ENCODE results near the gene ZMIZ2. TPM values are rescaled to one million over a fixed set of nuclear protein-coding genes. Genes with fewer than 3 reads are reported as not detected.
A peak's percentile ranks its signal among the peaks of the same experiment; 100 is the strongest.

Gene ZMIZ2
- total and polyA plus RNA-seq, 9 of the 15 experiments (the other 6 are each of a cell fraction or from before 2014, with no cell fraction given) = 0.13 to 40.3 (median 4.9) TPM

- TF ChIP-seq, protein P1, sequence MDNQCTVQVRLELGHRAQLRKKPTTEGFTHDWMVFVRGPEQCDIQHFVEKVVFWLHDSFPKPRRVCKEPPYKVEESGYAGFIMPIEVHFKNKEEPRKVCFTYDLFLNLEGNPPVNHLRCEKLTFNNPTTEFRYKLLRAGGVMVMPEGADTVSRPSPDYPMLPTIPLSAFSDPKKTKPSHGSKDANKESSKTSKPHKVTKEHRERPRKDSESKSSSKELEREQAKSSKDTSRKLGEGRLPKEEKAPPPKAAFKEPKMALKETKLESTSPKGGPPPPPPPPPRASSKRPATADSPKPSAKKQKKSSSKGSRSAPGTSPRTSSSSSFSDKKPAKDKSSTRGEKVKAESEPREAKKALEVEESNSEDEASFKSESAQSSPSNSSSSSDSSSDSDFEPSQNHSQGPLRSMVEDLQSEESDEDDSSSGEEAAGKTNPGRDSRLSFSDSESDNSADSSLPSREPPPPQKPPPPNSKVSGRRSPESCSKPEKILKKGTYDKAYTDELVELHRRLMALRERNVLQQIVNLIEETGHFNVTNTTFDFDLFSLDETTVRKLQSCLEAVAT (IDR thresholded peaks at IDR 0.05) = no peak
- TF ChIP-seq HNRNPLL (IDR thresholded peaks at IDR 0.05; ENCODE audit: low read depth, low read length, poor library complexity, severe bottlenecking) (no peak), POLR2G (IDR thresholded peaks at IDR 0.05; ENCODE audit: low read depth, low read length) (0 out of 2 replicates have a peak, but pooled peaks have one; percentile 9), ATF2 (CRISPR knock-in tag; IDR thresholded peaks at IDR 0.05) (no peak), TOE1 (IDR thresholded peaks at IDR 0.05; ENCODE audit: borderline replicate concordance) (no peak), TOE1 (CRISPR knock-in tag; IDR thresholded peaks at IDR 0.05; ENCODE audit: borderline replicate concordance, low read depth) (no peak), CHCHD3 (CRISPR knock-in tag; IDR thresholded peaks at IDR 0.05) (no peak), SNIP1 (IDR thresholded peaks at IDR 0.05; ENCODE audit: low read depth) (peak; percentile 21; the same call in 1 of the 2 replicates), DMBX1 (CRISPR knock-in tag; IDR thresholded peaks at IDR 0.05; ENCODE audit: borderline replicate concordance) (no peak), NRF1 (conservative IDR thresholded peaks at IDR 0.05 in 1 of 2, IDR thresholded peaks at IDR 0.05 in 1 of 2) (peak in 1 of 2 experiments; percentile 15; a peak in 1 of 4 replicates), ZNF133 (CRISPR knock-in tag; IDR thresholded peaks at IDR 0.05) (no peak), NKRF (IDR thresholded peaks at IDR 0.05; ENCODE audit: borderline replicate concordance) (peak; percentile 52; the same call in 1 of the 2 replicates), SREBF2 (CRISPR knock-in tag; IDR thresholded peaks at IDR 0.05) (no peak), ZNF121 (CRISPR knock-in tag; conservative IDR thresholded peaks at IDR 0.05) (no peak), ETV1 (tag; conservative IDR thresholded peaks at IDR 0.05; ENCODE audit: low read depth) (no peak), MAZ (CRISPR knock-in tag; conservative IDR thresholded peaks at IDR 0.05 in 1 of 2, IDR thresholded peaks at IDR 0.05 in 1 of 2) (peak in 1 of 2 experiments; percentile 63; a peak in 2 of 4 replicates)
- TF ChIP-seq, protein P2, sequence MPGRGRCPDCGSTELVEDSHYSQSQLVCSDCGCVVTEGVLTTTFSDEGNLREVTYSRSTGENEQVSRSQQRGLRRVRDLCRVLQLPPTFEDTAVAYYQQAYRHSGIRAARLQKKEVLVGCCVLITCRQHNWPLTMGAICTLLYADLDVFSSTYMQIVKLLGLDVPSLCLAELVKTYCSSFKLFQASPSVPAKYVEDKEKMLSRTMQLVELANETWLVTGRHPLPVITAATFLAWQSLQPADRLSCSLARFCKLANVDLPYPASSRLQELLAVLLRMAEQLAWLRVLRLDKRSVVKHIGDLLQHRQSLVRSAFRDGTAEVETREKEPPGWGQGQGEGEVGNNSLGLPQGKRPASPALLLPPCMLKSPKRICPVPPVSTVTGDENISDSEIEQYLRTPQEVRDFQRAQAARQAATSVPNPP (IDR thresholded peaks at IDR 0.05; ENCODE audit: borderline replicate concordance, insufficient read depth, insufficient read length) = no peak
- TF ChIP-seq, protein P3, sequence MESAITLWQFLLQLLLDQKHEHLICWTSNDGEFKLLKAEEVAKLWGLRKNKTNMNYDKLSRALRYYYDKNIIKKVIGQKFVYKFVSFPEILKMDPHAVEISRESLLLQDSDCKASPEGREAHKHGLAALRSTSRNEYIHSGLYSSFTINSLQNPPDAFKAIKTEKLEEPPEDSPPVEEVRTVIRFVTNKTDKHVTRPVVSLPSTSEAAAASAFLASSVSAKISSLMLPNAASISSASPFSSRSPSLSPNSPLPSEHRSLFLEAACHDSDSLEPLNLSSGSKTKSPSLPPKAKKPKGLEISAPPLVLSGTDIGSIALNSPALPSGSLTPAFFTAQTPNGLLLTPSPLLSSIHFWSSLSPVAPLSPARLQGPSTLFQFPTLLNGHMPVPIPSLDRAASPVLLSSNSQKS (CRISPR knock-in tag; IDR thresholded peaks at IDR 0.05) = no peak
- TF ChIP-seq, protein P4, sequence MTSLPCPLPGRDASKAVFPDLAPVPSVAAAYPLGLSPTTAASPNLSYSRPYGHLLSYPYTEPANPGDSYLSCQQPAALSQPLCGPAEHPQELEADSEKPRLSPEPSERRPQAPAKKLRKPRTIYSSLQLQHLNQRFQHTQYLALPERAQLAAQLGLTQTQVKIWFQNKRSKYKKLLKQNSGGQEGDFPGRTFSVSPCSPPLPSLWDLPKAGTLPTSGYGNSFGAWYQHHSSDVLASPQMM (CRISPR knock-in tag; IDR thresholded peaks at IDR 0.05) = no peak
These were observed 19.4 kb downstream of the ZMIZ2 start (continued) for GRCh38 chr7:44767912-44768627.
